ENCODE results near the gene DCTPP1. TPM values are rescaled to one million over a fixed set of nuclear protein-coding genes. Genes with fewer than 3 reads are reported as not detected.

The DCTPP1 gene
- total and polyA plus RNA-seq, 2 of the 13 experiments (the other 11 are each of a cell fraction or from before 2014, with no cell fraction given), result 54.8 to 74.4 TPM

GRCh38 chr16:30444231-30445148, 14.7 kb upstream of the DCTPP1 start (continued):
- no peak for TF ChIP-seq AGO1 (IDR thresholded peaks at IDR 0.05; ENCODE audit: low read depth, low read length, poor library complexity, severe bottlenecking)
- no peak for TF ChIP-seq LCORL (IDR thresholded peaks at IDR 0.05)
- no peak for TF ChIP-seq LCORL (CRISPR knock-in tag; IDR thresholded peaks at IDR 0.05)
- no peak for TF ChIP-seq GLI4 (CRISPR knock-in tag; IDR thresholded peaks at IDR 0.05; ENCODE audit: borderline replicate concordance)
- TF ChIP-seq, protein P1, sequence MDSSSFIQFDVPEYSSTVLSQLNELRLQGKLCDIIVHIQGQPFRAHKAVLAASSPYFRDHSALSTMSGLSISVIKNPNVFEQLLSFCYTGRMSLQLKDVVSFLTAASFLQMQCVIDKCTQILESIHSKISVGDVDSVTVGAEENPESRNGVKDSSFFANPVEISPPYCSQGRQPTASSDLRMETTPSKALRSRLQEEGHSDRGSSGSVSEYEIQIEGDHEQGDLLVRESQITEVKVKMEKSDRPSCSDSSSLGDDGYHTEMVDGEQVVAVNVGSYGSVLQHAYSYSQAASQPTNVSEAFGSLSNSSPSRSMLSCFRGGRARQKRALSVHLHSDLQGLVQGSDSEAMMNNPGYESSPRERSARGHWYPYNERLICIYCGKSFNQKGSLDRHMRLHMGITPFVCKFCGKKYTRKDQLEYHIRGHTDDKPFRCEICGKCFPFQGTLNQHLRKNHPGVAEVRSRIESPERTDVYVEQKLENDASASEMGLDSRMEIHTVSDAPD (CRISPR knock-in tag; IDR thresholded peaks at IDR 0.05), result no peak
- TF ChIP-seq GABPA (IDR thresholded peaks at IDR 0.05; ENCODE audit: low read depth, low read length), result no peak
- TF ChIP-seq GABPA (CRISPR knock-in tag; IDR thresholded peaks at IDR 0.05; ENCODE audit: low read depth), result no peak
- TF ChIP-seq CCDC6 (CRISPR knock-in tag; IDR thresholded peaks at IDR 0.05), result 0 out of 2 replicates have a peak, but pooled peaks have one; percentile 2
- TF ChIP-seq ZNF329 (CRISPR knock-in tag; IDR thresholded peaks at IDR 0.05; ENCODE audit: low read depth), result no peak
- TF ChIP-seq ZNF850 (CRISPR knock-in tag; conservative IDR thresholded peaks at IDR 0.05), result no peak
- TF ChIP-seq ARHGAP35 (CRISPR knock-in tag; IDR thresholded peaks at IDR 0.05; ENCODE audit: borderline replicate concordance), result 0 out of 2 replicates have a peak, but pooled peaks have one; percentile 65
- TF ChIP-seq DNMT3B (CRISPR knock-in tag; conservative IDR thresholded peaks at IDR 0.05), result 0 out of 2 replicates have a peak, but pooled peaks have one; percentile 25
- no peak for TF ChIP-seq TEAD3 (CRISPR knock-in tag; optimal IDR thresholded peaks at IDR 0.05; ENCODE audit: borderline replicate concordance)
- no peak for TF ChIP-seq ZSCAN12 (CRISPR knock-in tag; IDR thresholded peaks at IDR 0.05)
- TF ChIP-seq ZNF772 (CRISPR knock-in tag; IDR thresholded peaks at IDR 0.05), result 0 out of 2 replicates have a peak, but pooled peaks have one; percentile 34
- TF ChIP-seq, protein P2, sequence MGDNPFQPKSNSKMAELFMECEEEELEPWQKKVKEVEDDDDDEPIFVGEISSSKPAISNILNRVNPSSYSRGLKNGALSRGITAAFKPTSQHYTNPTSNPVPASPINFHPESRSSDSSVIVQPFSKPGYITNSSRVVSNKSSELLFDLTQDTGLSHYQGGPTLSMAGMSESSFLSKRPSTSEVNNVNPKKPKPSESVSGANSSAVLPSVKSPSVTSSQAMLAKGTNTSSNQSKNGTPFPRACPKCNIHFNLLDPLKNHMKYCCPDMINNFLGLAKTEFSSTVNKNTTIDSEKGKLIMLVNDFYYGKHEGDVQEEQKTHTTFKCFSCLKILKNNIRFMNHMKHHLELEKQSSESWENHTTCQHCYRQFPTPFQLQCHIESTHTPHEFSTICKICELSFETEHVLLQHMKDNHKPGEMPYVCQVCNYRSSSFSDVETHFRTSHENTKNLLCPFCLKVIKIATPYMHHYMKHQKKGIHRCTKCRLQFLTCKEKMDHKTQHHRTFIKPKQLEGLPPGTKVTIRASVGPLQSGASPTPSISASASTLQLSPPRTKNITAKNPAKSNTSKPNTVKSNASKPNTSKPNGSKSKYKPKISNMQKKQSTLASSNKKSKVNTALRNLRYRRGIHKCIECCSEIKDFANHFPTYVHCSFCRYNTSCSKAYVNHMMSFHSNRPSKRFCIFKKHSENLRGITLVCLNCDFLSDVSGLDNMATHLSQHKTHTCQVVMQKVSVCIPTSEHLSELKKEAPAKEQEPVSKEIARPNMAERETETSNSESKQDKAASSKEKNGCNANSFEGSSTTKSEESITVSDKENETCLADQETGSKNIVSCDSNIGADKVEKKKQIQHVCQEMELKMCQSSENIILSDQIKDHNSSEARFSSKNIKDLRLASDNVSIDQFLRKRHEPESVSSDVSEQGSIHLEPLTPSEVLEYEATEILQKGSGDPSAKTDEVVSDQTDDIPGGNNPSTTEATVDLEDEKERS (CRISPR knock-in tag; IDR thresholded peaks at IDR 0.05), result peak; percentile 62; the same call in 1 of the 2 replicates
- TF ChIP-seq, protein P3, sequence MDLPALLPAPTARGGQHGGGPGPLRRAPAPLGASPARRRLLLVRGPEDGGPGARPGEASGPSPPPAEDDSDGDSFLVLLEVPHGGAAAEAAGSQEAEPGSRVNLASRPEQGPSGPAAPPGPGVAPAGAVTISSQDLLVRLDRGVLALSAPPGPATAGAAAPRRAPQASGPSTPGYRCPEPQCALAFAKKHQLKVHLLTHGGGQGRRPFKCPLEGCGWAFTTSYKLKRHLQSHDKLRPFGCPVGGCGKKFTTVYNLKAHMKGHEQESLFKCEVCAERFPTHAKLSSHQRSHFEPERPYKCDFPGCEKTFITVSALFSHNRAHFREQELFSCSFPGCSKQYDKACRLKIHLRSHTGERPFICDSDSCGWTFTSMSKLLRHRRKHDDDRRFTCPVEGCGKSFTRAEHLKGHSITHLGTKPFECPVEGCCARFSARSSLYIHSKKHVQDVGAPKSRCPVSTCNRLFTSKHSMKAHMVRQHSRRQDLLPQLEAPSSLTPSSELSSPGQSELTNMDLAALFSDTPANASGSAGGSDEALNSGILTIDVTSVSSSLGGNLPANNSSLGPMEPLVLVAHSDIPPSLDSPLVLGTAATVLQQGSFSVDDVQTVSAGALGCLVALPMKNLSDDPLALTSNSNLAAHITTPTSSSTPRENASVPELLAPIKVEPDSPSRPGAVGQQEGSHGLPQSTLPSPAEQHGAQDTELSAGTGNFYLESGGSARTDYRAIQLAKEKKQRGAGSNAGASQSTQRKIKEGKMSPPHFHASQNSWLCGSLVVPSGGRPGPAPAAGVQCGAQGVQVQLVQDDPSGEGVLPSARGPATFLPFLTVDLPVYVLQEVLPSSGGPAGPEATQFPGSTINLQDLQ (CRISPR knock-in tag; IDR thresholded peaks at IDR 0.05), result no peak
- TF ChIP-seq PHF5A (CRISPR knock-in tag; IDR thresholded peaks at IDR 0.05; ENCODE audit: low read depth, unreplicated experiment), result no peak
- TF ChIP-seq, protein P4, sequence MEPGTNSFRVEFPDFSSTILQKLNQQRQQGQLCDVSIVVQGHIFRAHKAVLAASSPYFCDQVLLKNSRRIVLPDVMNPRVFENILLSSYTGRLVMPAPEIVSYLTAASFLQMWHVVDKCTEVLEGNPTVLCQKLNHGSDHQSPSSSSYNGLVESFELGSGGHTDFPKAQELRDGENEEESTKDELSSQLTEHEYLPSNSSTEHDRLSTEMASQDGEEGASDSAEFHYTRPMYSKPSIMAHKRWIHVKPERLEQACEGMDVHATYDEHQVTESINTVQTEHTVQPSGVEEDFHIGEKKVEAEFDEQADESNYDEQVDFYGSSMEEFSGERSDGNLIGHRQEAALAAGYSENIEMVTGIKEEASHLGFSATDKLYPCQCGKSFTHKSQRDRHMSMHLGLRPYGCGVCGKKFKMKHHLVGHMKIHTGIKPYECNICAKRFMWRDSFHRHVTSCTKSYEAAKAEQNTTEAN (CRISPR knock-in tag; conservative IDR thresholded peaks at IDR 0.05), result no peak
- no peak for TF ChIP-seq ELF1 (CRISPR knock-in tag; IDR thresholded peaks at IDR 0.05)
- TF ChIP-seq ZNF580 (CRISPR knock-in tag; IDR thresholded peaks at IDR 0.05; ENCODE audit: borderline replicate concordance, low read depth), result no peak

All from HepG2 (cell line).